ENCODE measurements around the gene NGLY1. TPM values are rescaled to one million over a fixed set of nuclear protein-coding genes. Genes with fewer than 3 reads are reported as not detected.

NGLY1 gene
- total RNA-seq, 2 experiments from 2014 or later: 88.1 to 142 TPM

DNA sequence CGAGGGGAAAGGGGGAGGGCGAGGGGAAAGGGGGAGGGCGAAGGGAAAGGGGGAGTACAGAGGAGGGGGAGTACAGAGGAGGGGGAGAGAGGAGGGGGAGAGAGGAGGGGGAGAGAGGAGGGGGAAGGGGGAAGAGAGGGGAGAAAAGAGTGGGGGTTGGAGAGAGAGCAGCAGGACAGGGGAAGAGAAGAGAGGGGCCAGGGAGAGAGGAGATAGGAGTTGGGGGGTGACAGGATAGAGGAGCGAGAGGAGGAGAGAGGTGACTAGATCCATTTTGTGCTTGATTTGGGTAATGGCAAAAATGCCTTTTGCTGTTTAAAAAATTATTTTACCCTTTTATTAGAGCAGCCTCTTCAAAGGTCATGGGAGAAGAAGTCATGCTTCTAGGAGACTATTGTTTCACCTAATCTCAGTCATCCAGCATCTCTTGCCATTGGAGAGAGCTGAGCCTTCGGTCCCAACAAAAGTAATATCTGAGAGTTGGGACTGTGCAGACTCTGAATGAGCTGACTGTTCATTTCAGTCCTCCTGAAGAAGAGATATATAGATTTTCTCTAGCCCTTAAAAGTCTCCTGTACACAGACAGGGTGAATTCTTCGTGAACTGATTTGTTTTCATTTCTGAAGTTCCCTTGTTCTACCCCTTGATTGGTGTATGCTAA is 103.5 kb downstream of the NGLY1 start:
- Histone ChIP-seq H2AFZ (ENCODE audit: low read length) (no peak overlapping the region), H4K20me1 (ENCODE audit: insufficient read depth, low read length) (no peaks in the 10 kb centered on the region), H3K9me3 (ENCODE audit: low read length) (no peaks in the 10 kb centered on the region), H3K27ac (ENCODE audit: low read depth, low read length, poor library complexity, severe bottlenecking) (no peak overlapping the region), H3K4me2 (ENCODE audit: low read length) (no peak overlapping the region), H3K9me2 (ENCODE audit: insufficient read depth, low read length) (no peaks in the 10 kb centered on the region), H3K4me1 (ENCODE audit: insufficient read depth, low read length, poor library complexity, severe bottlenecking) (no peaks in the 10 kb centered on the region), H3K4me3 (ENCODE audit: low read depth, low read length, poor library complexity, severe bottlenecking) (no peak overlapping the region), H3K36me3 (ENCODE audit: insufficient read depth, low read length) (no peaks in the 10 kb centered on the region), H3K79me2 (ENCODE audit: insufficient read depth, low read depth, low read length) (no peaks in the 10 kb centered on the region)
- ChIA-PET POLR2A (interaction anchor here (1.1 kb wide), 1 partner anchor 18 kb away, joined by 4 read pairs; no protein-coding TSS in a partner anchor), CTCF (ENCODE audit: unreplicated experiment) (no interaction called here)
- intact Hi-C loops (cut with micrococcal nuclease; ENCODE audit: unreplicated experiment): no loop called here
- BruUV-seq (replicated peaks): no TSS peak
- no peak for TF ChIP-seq EZH2phosphoT487 (IDR thresholded peaks at IDR 0.05; ENCODE audit: borderline replicate concordance, low read depth, low read length)
- TF ChIP-seq, protein P1, sequence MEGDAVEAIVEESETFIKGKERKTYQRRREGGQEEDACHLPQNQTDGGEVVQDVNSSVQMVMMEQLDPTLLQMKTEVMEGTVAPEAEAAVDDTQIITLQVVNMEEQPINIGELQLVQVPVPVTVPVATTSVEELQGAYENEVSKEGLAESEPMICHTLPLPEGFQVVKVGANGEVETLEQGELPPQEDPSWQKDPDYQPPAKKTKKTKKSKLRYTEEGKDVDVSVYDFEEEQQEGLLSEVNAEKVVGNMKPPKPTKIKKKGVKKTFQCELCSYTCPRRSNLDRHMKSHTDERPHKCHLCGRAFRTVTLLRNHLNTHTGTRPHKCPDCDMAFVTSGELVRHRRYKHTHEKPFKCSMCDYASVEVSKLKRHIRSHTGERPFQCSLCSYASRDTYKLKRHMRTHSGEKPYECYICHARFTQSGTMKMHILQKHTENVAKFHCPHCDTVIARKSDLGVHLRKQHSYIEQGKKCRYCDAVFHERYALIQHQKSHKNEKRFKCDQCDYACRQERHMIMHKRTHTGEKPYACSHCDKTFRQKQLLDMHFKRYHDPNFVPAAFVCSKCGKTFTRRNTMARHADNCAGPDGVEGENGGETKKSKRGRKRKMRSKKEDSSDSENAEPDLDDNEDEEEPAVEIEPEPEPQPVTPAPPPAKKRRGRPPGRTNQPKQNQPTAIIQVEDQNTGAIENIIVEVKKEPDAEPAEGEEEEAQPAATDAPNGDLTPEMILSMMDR (conservative IDR thresholded peaks at IDR 0.05; ENCODE audit: low read length): no peak
- DNase-seq (ENCODE audit: low spot score): no peak

DNA sequence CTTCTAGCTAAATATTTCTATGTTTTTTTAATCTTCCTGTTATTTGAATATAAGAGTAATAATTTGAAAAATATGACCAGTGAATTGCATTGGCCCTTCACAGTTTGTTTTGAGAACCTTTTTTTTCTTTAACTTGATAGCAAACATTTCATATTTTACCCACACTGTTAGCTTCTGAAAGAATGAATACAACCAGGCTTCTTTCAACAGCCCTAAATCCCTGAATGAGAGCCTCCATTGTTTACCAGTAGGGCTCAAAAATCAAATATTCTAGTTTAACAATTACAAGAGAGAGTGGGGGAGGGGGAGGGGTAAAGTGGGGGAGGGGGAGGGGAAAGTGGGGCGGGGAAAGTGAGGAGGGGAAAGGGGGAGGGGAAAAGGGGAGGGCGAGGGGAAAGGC is 104.1 kb downstream of the NGLY1 start:
- Histone ChIP-seq H4K20me1 (ENCODE audit: insufficient read depth, low read length) (no peaks in the 10 kb centered on the region), H3K9me3 (ENCODE audit: low read length) (peaks cover 6% of the 10 kb centered on the region; the same call in 1 of the 2 replicates), H2AFZ (ENCODE audit: low read length) (no peak overlapping the region), H3K4me2 (ENCODE audit: low read length) (no peak overlapping the region), H3K79me2 (ENCODE audit: insufficient read depth, low read depth, low read length) (no peaks in the 10 kb centered on the region), H3K4me1 (ENCODE audit: insufficient read depth, low read length, poor library complexity, severe bottlenecking) (no peaks in the 10 kb centered on the region), H3K4me3 (ENCODE audit: low read depth, low read length, poor library complexity, severe bottlenecking) (no peak overlapping the region), H3K27ac (ENCODE audit: low read depth, low read length, poor library complexity, severe bottlenecking) (no peak overlapping the region), H3K9me2 (ENCODE audit: insufficient read depth, low read length) (no peaks in the 10 kb centered on the region), H3K36me3 (ENCODE audit: insufficient read depth, low read length) (no peaks in the 10 kb centered on the region)
- CTCF ChIA-PET (ENCODE audit: unreplicated experiment): no interaction called here
- BruUV-seq (replicated peaks): no TSS peak
- intact Hi-C loops (cut with micrococcal nuclease; ENCODE audit: unreplicated experiment): no loop called here
- no peak for DNase-seq (ENCODE audit: low spot score)
- POLR2A ChIA-PET: interaction anchor here (1.1 to 1.3 kb wide), 2 partner anchors 13 to 18 kb away, joined by 3 to 4 read pairs; no protein-coding TSS in a partner anchor
- TF ChIP-seq, protein P1 (conservative IDR thresholded peaks at IDR 0.05; ENCODE audit: low read length): no peak
- no peak for TF ChIP-seq EZH2phosphoT487 (IDR thresholded peaks at IDR 0.05; ENCODE audit: borderline replicate concordance, low read depth, low read length)

DNA sequence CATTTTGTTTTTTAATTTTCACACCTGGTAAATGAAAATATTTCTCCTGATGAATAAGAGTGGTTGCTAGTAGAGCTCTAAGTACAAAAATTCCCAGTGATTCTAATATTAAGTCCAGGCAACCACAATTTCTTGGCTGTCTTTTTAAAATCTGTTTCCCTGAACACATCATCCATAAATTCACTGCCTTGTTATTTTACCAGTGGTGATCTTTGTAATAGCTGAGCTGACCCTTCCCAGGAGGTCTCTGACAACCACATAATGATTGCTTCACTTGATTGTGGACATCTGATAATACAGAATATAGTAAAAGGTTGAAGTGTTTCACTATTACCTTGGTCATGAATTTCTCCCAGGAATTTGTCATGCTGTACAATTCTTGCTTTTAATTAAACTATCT is 104.7 kb downstream of the NGLY1 start:
- TF ChIP-seq, protein P1 (conservative IDR thresholded peaks at IDR 0.05; ENCODE audit: low read length): no peak
- TF ChIP-seq EZH2phosphoT487 (IDR thresholded peaks at IDR 0.05; ENCODE audit: borderline replicate concordance, low read depth, low read length): no peak
- H3K9me2 ChIP-seq (ENCODE audit: insufficient read depth, low read length): no peaks in the 10 kb centered on the region
- no peak overlapping the region for H2AFZ ChIP-seq (ENCODE audit: low read length)
- BruUV-seq (replicated peaks): no TSS peak
- no peak overlapping the region for H3K4me2 ChIP-seq (ENCODE audit: low read length)
- no peaks in the 10 kb centered on the region; the same call in 1 of the 2 replicates for H3K36me3 ChIP-seq (ENCODE audit: insufficient read depth, low read length)
- H3K4me1 ChIP-seq (ENCODE audit: insufficient read depth, low read length, poor library complexity, severe bottlenecking): no peaks in the 10 kb centered on the region
- no peaks in the 10 kb centered on the region for H4K20me1 ChIP-seq (ENCODE audit: insufficient read depth, low read length)
- no peak overlapping the region for H3K4me3 ChIP-seq (ENCODE audit: low read depth, low read length, poor library complexity, severe bottlenecking)
- ChIA-PET CTCF (ENCODE audit: unreplicated experiment) (no interaction called here), POLR2A (interaction anchor here (1.1 to 1.3 kb wide), 2 partner anchors 13 to 17 kb away, joined by 3 to 4 read pairs; no protein-coding TSS in a partner anchor)
- no peak for DNase-seq (ENCODE audit: low spot score)
- no peak overlapping the region for H3K27ac ChIP-seq (ENCODE audit: low read depth, low read length, poor library complexity, severe bottlenecking)
- peaks cover 12% of the 10 kb centered on the region; the same call in 1 of the 2 replicates for H3K9me3 ChIP-seq (ENCODE audit: low read length)
- intact Hi-C loops (cut with micrococcal nuclease; ENCODE audit: unreplicated experiment): no loop called here
- no peaks in the 10 kb centered on the region for H3K79me2 ChIP-seq (ENCODE audit: insufficient read depth, low read depth, low read length)
